HEK293 (cell line): ENCODE measurements around the gene DIO3.

ENCODE experiments used
- CTCF ChIA-PET: fragments of 350-600 bp; formaldehyde crosslinking; extraction: SDS; loops from one replicate; lab custom pipeline; 2021; ENCODE audit warnings: antibody characterized with exemption; lab: Yijun Ruan, JAX
- POLR2A ChIA-PET: fragments of 300-600 bp; formaldehyde crosslinking; extraction: SDS; loops from one replicate; lab custom pipeline; 2020; ENCODE audit warnings: antibody characterized with exemption, inconsistent platforms; lab: Yijun Ruan, JAX
- H3K27ac ChIP-seq: fragments of 200-500 bp; sonication (Bioruptor generic); 2 replicates; pipeline ENCODE4 v1.5.1; 2014; ENCODE audit warnings: low read depth, low read length, control low read depth, inconsistent platforms; ENCODE audit errors: extremely low read depth
- H3K36me3 ChIP-seq, 2 experiments: fragments of 200-500 bp in 1 of 2; sonication (Bioruptor generic) in 1 of 2; 1 replicate in 1 of 2; 2 replicates in 1 of 2; pipeline ENCODE4 v1.5.1; 2014 to 2017; ENCODE audit warnings: inconsistent platforms in 2 of 2, low read length in 2 of 2; ENCODE audit not compliant: control insufficient read depth in 2 of 2, insufficient read depth in 1 of 2
- H3K4me1 ChIP-seq: fragments of 200-500 bp; sonication (Bioruptor generic); 2 replicates; pipeline ENCODE4 v1.5.1; 2014; ENCODE audit warnings: mild to moderate bottlenecking, low read length, inconsistent platforms; ENCODE audit not compliant: control insufficient read depth, insufficient read depth
- H3K4me3 ChIP-seq: 2 replicates; pipeline ENCODE4 v1.5.1; 2011; ENCODE audit warnings: low read depth, mild to moderate bottlenecking, control low read depth, low read length, moderate library complexity
- H3K9me3 ChIP-seq: fragments of 200-500 bp; sonication (Bioruptor generic); 2 replicates; pipeline ENCODE4 v1.5.1; 2014; ENCODE audit warnings: low read depth, low read length, inconsistent platforms; ENCODE audit not compliant: control insufficient read depth, insufficient read depth
- IKZF3 ChIP-seq: fragments of 450-650 bp; IDR thresholded peaks from 2 replicates; pipeline ENCODE4 v1.5.0; 2018; ENCODE audit warnings: missing biosample characterization, mild to moderate bottlenecking, missing genetic modification characterization, moderate library complexity
- MZF1 ChIP-seq: fragments of 450-650 bp; formaldehyde crosslinking; IDR thresholded peaks from 2 replicates; pipeline ENCODE4 v1.5.1; 2017; ENCODE audit warnings: missing biosample characterization, missing genetic modification characterization, borderline replicate concordance
- PRDM10 ChIP-seq: fragments of 450-650 bp; formaldehyde crosslinking; IDR thresholded peaks from 2 replicates; pipeline ENCODE4 v1.5.1; 2016; ENCODE audit warnings: missing biosample characterization, missing genetic modification characterization
- YY2 ChIP-seq: fragments of 450-650 bp; formaldehyde crosslinking; IDR thresholded peaks from 2 replicates; pipeline ENCODE4 v1.5.1; 2016; ENCODE audit warnings: missing biosample characterization, missing genetic modification characterization
- ZBTB17 ChIP-seq: fragments of 450-650 bp; formaldehyde crosslinking; IDR thresholded peaks from 2 replicates; pipeline ENCODE4 v1.5.1; 2016; ENCODE audit warnings: missing biosample characterization, missing genetic modification characterization
- ZBTB20 ChIP-seq: fragments of 450-650 bp; formaldehyde crosslinking; IDR thresholded peaks from 2 replicates; pipeline ENCODE4 v1.5.1; 2016; ENCODE audit warnings: missing biosample characterization, missing genetic modification characterization
- ZBTB48 ChIP-seq: fragments of 450-650 bp; formaldehyde crosslinking; IDR thresholded peaks from 2 replicates; pipeline ENCODE4 v1.5.1; 2016; ENCODE audit warnings: missing biosample characterization, missing genetic modification characterization
- ZNF138 ChIP-seq: fragments of 450-650 bp; formaldehyde crosslinking; IDR thresholded peaks from 2 replicates; pipeline ENCODE4 v1.5.1; 2016; ENCODE audit warnings: missing biosample characterization, missing genetic modification characterization, borderline replicate concordance
- ZNF169 ChIP-seq: fragments of 450-650 bp; formaldehyde crosslinking; IDR thresholded peaks from 2 replicates; pipeline ENCODE4 v1.5.1; 2016; ENCODE audit warnings: missing biosample characterization, missing genetic modification characterization
- ZNF23 ChIP-seq: fragments of 450-650 bp; formaldehyde crosslinking; IDR thresholded peaks from 2 replicates; pipeline ENCODE4 v1.5.1; 2016; ENCODE audit warnings: missing biosample characterization, missing genetic modification characterization, borderline replicate concordance
- ZNF274 ChIP-seq, 2 experiments: fragments of 200-500 bp in 1 of 2; fragments of 450-650 bp in 1 of 2; sonication (Bioruptor generic) in 1 of 2; formaldehyde crosslinking in 1 of 2; IDR thresholded peaks; 2 replicates each; pipeline versions ENCODE4 v1.5.1 to v1.6.1; 2014 to 2016; ENCODE audit warnings: borderline replicate concordance in 1 of 2, inconsistent platforms in 1 of 2, low read length in 1 of 2, missing biosample characterization in 1 of 2, missing genetic modification characterization in 1 of 2
- ZNF341 ChIP-seq: fragments of 450-650 bp; formaldehyde crosslinking; IDR thresholded peaks from 2 replicates; pipeline ENCODE4; 2016; ENCODE audit warnings: low read depth, missing biosample characterization, missing genetic modification characterization
- ZNF510 ChIP-seq: fragments of 450-650 bp; formaldehyde crosslinking; IDR thresholded peaks from 2 replicates; pipeline ENCODE4 v1.5.1; 2018; ENCODE audit warnings: mild to moderate bottlenecking, missing genetic modification characterization, missing biosample characterization; ENCODE audit not compliant: insufficient replicate concordance
- ZNF544 ChIP-seq: fragments of 450-650 bp; formaldehyde crosslinking; IDR thresholded peaks from 2 replicates; pipeline ENCODE4 v1.5.0; 2017; ENCODE audit warnings: missing biosample characterization, missing genetic modification characterization
- ZNF600 ChIP-seq: fragments of 450-650 bp; formaldehyde crosslinking; IDR thresholded peaks from 2 replicates; pipeline ENCODE4 v1.5.1; 2016; ENCODE audit warnings: missing biosample characterization, missing genetic modification characterization
- ZNF610 ChIP-seq: fragments of 450-650 bp; formaldehyde crosslinking; IDR thresholded peaks from 2 replicates; pipeline ENCODE4 v1.5.1; 2016; ENCODE audit warnings: missing biosample characterization, missing genetic modification characterization, borderline replicate concordance
- ZNF623 ChIP-seq: fragments of 450-650 bp; formaldehyde crosslinking; IDR thresholded peaks from 2 replicates; pipeline ENCODE4 v1.5.1; 2016; ENCODE audit warnings: missing biosample characterization, missing genetic modification characterization
- ZNF701 ChIP-seq: fragments of 450-650 bp; formaldehyde crosslinking; IDR thresholded peaks from 2 replicates; pipeline ENCODE4 v1.5.1; 2016; ENCODE audit warnings: missing biosample characterization, missing genetic modification characterization
- ZNF792 ChIP-seq: fragments of 450-650 bp; formaldehyde crosslinking; IDR thresholded peaks from 2 replicates; pipeline ENCODE4 v1.5.1; 2016; ENCODE audit warnings: missing biosample characterization, missing genetic modification characterization
- ZNF830 ChIP-seq: fragments of 450-650 bp; IDR thresholded peaks from 2 replicates; pipeline ENCODE4 v1.5.0; 2018; ENCODE audit warnings: missing biosample characterization, missing genetic modification characterization, low read depth, mild to moderate bottlenecking, moderate library complexity
- ZSCAN23 ChIP-seq: fragments of 450-650 bp; formaldehyde crosslinking; IDR thresholded peaks from 2 replicates; pipeline ENCODE4 v1.5.1; 2016; ENCODE audit warnings: missing biosample characterization, missing genetic modification characterization

The DIO3 gene

GRCh38 chr14:101589486-101590015 lies 28.3 kb downstream of the DIO3 start:
- ChIA-PET POLR2A (no interaction called here), CTCF (interaction anchor here (0.5 kb wide), 1 partner anchor 182 kb away, joined by 3 read pairs; no protein-coding TSS in a partner anchor)
- H3K4me1 ChIP-seq, result no peaks in the 10 kb centered on the region
- no peak for TF ChIP-seq ZNF23 (tag by site-specific recombination)
- TF ChIP-seq IKZF3 (tag by site-specific recombination), result no peak
- no peak for TF ChIP-seq ZNF169 (tag by site-specific recombination)
- no peak for TF ChIP-seq ZSCAN23
- TF ChIP-seq ZNF830, result no peak
- no peak for TF ChIP-seq ZNF623 (tag by site-specific recombination)
- no peak for TF ChIP-seq ZNF792
- TF ChIP-seq ZBTB17 (tag by site-specific recombination), result no peak
- TF ChIP-seq ZBTB20, result no peak
- no peak for TF ChIP-seq ZBTB48
- no peak for TF ChIP-seq ZNF600
- TF ChIP-seq ZNF701 (tag by site-specific recombination), result no peak
- H3K27ac ChIP-seq, result no peak overlapping the region
- no peak overlapping the region for H3K4me3 ChIP-seq
- H3K36me3 ChIP-seq, result no peaks in the 10 kb centered on the region
- H3K9me3 ChIP-seq, result no peaks in the 10 kb centered on the region

GRCh38 chr14:101590062-101590461 lies 28.8 kb downstream of the DIO3 start:
- TF ChIP-seq ZNF341 (tag by site-specific recombination), result no peak
- TF ChIP-seq ZNF610 (tag by site-specific recombination), result no peak
- TF ChIP-seq ZNF544, result no peak
- TF ChIP-seq YY2 (tag by site-specific recombination), result no peak
- TF ChIP-seq, all 188 proteins: peak for 0
- no peak overlapping the region for H3K27ac ChIP-seq
- no peak overlapping the region for H3K4me3 ChIP-seq
- no peaks in the 10 kb centered on the region for H3K9me3 ChIP-seq
- H3K4me1 ChIP-seq, result no peaks in the 10 kb centered on the region
- CTCF ChIA-PET, result no interaction called here
- POLR2A ChIA-PET, result no interaction called here
- H3K36me3 ChIP-seq, result no peaks in the 10 kb centered on the region

DNA sequence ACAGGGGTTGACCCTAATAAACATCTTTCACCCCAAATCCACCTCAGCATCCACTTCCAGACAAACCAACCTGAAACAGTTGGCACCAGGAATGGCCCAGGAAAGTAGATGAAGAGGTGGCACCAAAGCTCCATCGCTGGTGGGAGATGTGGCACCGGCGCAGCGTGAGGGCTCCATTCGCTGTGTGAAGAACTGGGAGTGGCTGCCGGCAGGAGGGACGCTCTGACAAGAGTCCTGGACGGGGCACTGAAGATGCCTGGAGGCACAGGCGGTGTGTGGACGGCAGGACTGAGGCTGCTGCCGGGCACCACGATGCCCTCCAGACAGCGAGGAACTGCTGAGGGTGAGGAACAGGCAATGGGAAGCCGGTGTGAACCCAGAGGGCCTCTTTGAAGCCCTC lies 29.3 kb downstream of the DIO3 start:
- Histone ChIP-seq H3K9me3 (no peaks in the 10 kb centered on the region), H3K4me1 (no peaks in the 10 kb centered on the region), H3K36me3 (no peaks in the 10 kb centered on the region), H3K4me3 (no peak overlapping the region), H3K27ac (no peak overlapping the region)
- POLR2A ChIA-PET, result no interaction called here
- CTCF ChIA-PET, result no interaction called here
- no peak for TF ChIP-seq MZF1 (tag by site-specific recombination)
- TF ChIP-seq ZNF510 (tag by site-specific recombination), result no peak
- no peak for TF ChIP-seq ZNF138 (tag by site-specific recombination)
- no peak for TF ChIP-seq PRDM10 (tag by site-specific recombination)
- no peak for TF ChIP-seq ZNF623 (tag by site-specific recombination)
- TF ChIP-seq ZNF274 (IDR thresholded peaks at IDR 0.05; ENCODE audit: low read length), result no peak
- TF ChIP-seq ZNF274 (tag by site-specific recombination; IDR thresholded peaks at IDR 0.05; ENCODE audit: borderline replicate concordance), result no peak
